ENCODE measurements around the gene PIGQ. TPM values are rescaled to one million over a fixed set of nuclear protein-coding genes. Genes with fewer than 3 reads are reported as not detected.

The PIGQ gene
- total and polyA plus RNA-seq, 2 donors (not counting 1 experiment from before 2014, with no cell fraction given), result 11.2 to 22.3 TPM

GRCh38 chr16:608019-608418 is 38.3 kb downstream of the PIGQ start:
- Histone ChIP-seq H2AFZ (ENCODE audit: low read length) (no peak overlapping the region), H3K27me3 (ENCODE audit: control insufficient read depth, insufficient read depth, low read length) (no peaks in the 10 kb centered on the region), H3K9ac (ENCODE audit: insufficient read depth, low read length) (no peak overlapping the region), H3K36me3 (ENCODE audit: control insufficient read depth, insufficient read depth, low read length) (no peaks in the 10 kb centered on the region), H3K4me2 (ENCODE audit: extremely low read depth, insufficient read depth, low read length) (no peak overlapping the region), H4K20me1 (ENCODE audit: control insufficient read depth, extremely low read depth, insufficient read depth, low read length) (no peaks in the 10 kb centered on the region), H3K4me1 (ENCODE audit: control insufficient read depth, extremely low read depth, insufficient read depth, low read length) (no peaks in the 10 kb centered on the region), H3K79me2 (ENCODE audit: control insufficient read depth, insufficient read depth, low read length) (no peaks in the 10 kb centered on the region), H3K9me3 (ENCODE audit: control insufficient read depth, insufficient read depth, low read depth, low read length) (no peaks in the 10 kb centered on the region), H3K27ac (ENCODE audit: insufficient read depth, low read length) (no peak overlapping the region), H3K4me3 (replicated peaks in 1 of 4; ENCODE audit: control extremely low read depth in 1 of 4, insufficient read depth in 1 of 4, low read depth in 3 of 4, low read length in 4 of 4) (no peak overlapping the region)
- TF ChIP-seq EZH2 (IDR thresholded peaks at IDR 0.05; ENCODE audit: low read length, missing control alignments) (no peak), CTCF (conservative IDR thresholded peaks at IDR 0.05 in 1 of 2, IDR thresholded peaks at IDR 0.05 in 1 of 2; ENCODE audit: low read depth in 1 of 2, low read length in 2 of 2) (no peak)
- DNase-seq (ENCODE audit: low read depth in 2 of 2), result no peak

DNA sequence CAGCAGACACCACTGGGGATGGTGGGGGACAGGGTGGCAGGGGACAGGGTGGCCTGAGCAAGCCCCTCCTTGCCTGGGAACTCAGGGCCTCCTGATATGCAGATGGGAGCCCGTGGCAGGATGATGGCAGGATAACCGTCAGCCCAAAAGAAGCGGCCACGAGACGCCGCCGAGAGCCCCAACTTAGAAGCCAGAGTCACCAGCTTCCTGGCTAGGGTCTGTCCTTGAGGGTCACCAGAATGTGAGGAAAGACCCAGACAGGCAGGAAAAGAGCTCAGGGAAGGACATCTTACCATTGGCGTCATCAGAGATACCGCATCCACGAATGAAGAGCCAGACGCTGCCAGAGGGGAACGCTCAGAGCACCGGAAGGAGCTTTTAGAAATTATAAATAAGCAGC is 39.5 kb downstream of the PIGQ start:
- Histone ChIP-seq H4K20me1 (ENCODE audit: control insufficient read depth, extremely low read depth, insufficient read depth, low read length) (no peaks in the 10 kb centered on the region), H3K9ac (ENCODE audit: insufficient read depth, low read length) (no peak overlapping the region), H3K36me3 (ENCODE audit: control insufficient read depth, insufficient read depth, low read length) (no peaks in the 10 kb centered on the region), H3K27me3 (ENCODE audit: control insufficient read depth, insufficient read depth, low read length) (no peaks in the 10 kb centered on the region), H3K4me1 (ENCODE audit: control insufficient read depth, extremely low read depth, insufficient read depth, low read length) (no peaks in the 10 kb centered on the region), H2AFZ (ENCODE audit: low read length) (no peak overlapping the region), H3K9me3 (ENCODE audit: control insufficient read depth, insufficient read depth, low read depth, low read length) (no peaks in the 10 kb centered on the region), H3K79me2 (ENCODE audit: control insufficient read depth, insufficient read depth, low read length) (no peaks in the 10 kb centered on the region), H3K4me2 (ENCODE audit: extremely low read depth, insufficient read depth, low read length) (no peak overlapping the region), H3K4me3 (replicated peaks in 1 of 4; ENCODE audit: control extremely low read depth in 1 of 4, insufficient read depth in 1 of 4, low read depth in 3 of 4, low read length in 4 of 4) (no peak overlapping the region), H3K27ac (ENCODE audit: insufficient read depth, low read length) (no peak overlapping the region)
- TF ChIP-seq EZH2 (IDR thresholded peaks at IDR 0.05; ENCODE audit: low read length, missing control alignments) (no peak), CTCF (conservative IDR thresholded peaks at IDR 0.05 in 1 of 2, IDR thresholded peaks at IDR 0.05 in 1 of 2; ENCODE audit: low read depth in 1 of 2, low read length in 2 of 2) (no peak)
- DNase-seq (ENCODE audit: low read depth in 2 of 2), result no peak

GRCh38 chr16:609984-610383 is 40.2 kb downstream of the PIGQ start:
- no peak overlapping the region for H3K9ac ChIP-seq (ENCODE audit: insufficient read depth, low read length)
- H3K36me3 ChIP-seq (ENCODE audit: control insufficient read depth, insufficient read depth, low read length), result no peaks in the 10 kb centered on the region
- DNase-seq (ENCODE audit: low read depth in 2 of 2), result no peak
- no peaks in the 10 kb centered on the region for H3K9me3 ChIP-seq (ENCODE audit: control insufficient read depth, insufficient read depth, low read depth, low read length)
- no peaks in the 10 kb centered on the region for H4K20me1 ChIP-seq (ENCODE audit: control insufficient read depth, extremely low read depth, insufficient read depth, low read length)
- no peaks in the 10 kb centered on the region for H3K27me3 ChIP-seq (ENCODE audit: control insufficient read depth, insufficient read depth, low read length)
- no peaks in the 10 kb centered on the region for H3K79me2 ChIP-seq (ENCODE audit: control insufficient read depth, insufficient read depth, low read length)
- H2AFZ ChIP-seq (ENCODE audit: low read length), result no peak overlapping the region
- no peak overlapping the region for H3K4me2 ChIP-seq (ENCODE audit: extremely low read depth, insufficient read depth, low read length)
- no peak for TF ChIP-seq EZH2 (IDR thresholded peaks at IDR 0.05; ENCODE audit: low read length, missing control alignments)
- TF ChIP-seq CTCF (conservative IDR thresholded peaks at IDR 0.05 in 1 of 2, IDR thresholded peaks at IDR 0.05 in 1 of 2; ENCODE audit: low read depth in 1 of 2, low read length in 2 of 2), result no peak
- no peak overlapping the region for H3K4me3 ChIP-seq (replicated peaks in 1 of 4; ENCODE audit: control extremely low read depth in 1 of 4, insufficient read depth in 1 of 4, low read depth in 3 of 4, low read length in 4 of 4)
- no peak overlapping the region for H3K27ac ChIP-seq (ENCODE audit: insufficient read depth, low read length)
- no peaks in the 10 kb centered on the region for H3K4me1 ChIP-seq (ENCODE audit: control insufficient read depth, extremely low read depth, insufficient read depth, low read length)
